Measurements from ENCODE around the gene HAND1. TPM values are rescaled to one million over a fixed set of nuclear protein-coding genes. Genes with fewer than 3 reads are reported as not detected.

Gene HAND1
- total and polyA plus RNA-seq, 9 of the 15 experiments (the other 6 are each of a cell fraction or from before 2014, with no cell fraction given), result not detected

DNA sequence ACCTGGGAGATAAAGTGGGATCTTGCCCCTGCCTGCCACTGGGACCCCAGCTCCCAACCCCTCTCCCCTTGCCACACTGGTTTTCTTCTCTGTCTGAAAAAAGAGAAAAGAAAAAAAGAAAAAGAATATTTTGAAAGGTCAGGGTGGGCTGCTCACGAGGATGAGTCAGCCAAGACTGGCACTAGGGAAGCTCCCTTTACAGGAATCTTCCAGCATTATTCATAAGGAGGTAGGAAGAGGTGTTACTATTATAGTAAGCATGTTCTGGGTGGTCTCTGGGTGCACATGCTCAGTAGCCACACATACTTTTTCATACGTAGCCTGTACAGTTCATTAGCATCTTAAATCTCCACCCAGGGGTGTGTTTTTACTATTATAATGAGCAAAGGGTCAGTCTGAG lies 46.8 kb upstream of the HAND1 start (continued):
- TF ChIP-seq, protein P1, sequence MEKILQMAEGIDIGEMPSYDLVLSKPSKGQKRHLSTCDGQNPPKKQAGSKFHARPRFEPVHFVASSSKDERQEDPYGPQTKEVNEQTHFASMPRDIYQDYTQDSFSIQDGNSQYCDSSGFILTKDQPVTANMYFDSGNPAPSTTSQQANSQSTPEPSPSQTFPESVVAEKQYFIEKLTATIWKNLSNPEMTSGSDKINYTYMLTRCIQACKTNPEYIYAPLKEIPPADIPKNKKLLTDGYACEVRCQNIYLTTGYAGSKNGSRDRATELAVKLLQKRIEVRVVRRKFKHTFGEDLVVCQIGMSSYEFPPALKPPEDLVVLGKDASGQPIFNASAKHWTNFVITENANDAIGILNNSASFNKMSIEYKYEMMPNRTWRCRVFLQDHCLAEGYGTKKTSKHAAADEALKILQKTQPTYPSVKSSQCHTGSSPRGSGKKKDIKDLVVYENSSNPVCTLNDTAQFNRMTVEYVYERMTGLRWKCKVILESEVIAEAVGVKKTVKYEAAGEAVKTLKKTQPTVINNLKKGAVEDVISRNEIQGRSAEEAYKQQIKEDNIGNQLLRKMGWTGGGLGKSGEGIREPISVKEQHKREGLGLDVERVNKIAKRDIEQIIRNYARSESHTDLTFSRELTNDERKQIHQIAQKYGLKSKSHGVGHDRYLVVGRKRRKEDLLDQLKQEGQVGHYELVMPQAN (IDR thresholded peaks at IDR 0.05; ENCODE audit: borderline replicate concordance), result no peak

DNA sequence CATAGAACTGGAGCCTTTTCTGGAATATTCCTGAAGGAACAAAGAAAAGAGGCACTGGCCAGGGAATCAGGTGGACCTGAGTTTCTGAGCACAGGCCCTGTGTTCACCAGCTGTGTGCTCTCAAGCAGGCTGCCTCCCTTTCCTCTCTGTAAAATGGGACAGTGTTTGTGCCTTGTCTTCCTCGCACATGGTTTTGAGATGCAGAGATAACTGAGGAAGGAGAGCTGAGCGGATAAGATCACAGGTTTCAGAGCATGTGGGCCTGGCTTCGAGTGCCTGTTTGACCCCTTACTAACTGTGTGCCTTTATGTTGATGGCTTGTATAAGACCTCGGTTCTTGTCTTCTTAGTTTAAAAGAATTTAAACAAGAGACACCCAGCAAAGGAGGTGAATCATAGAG lies 46.2 kb upstream of the HAND1 start:
- in situ Hi-C loops (cut with MboI), result no loop called here
- BruUV-seq (replicated peaks), result no TSS peak
- TF ChIP-seq ZBTB7A (IDR thresholded peaks at IDR 0.05; ENCODE audit: borderline replicate concordance, control insufficient read depth, low read depth, low read length) (no peak), KLF13 (tag; IDR thresholded peaks at IDR 0.05; ENCODE audit: borderline replicate concordance, low read depth) (no peak), SMAD1 (IDR thresholded peaks at IDR 0.05; ENCODE audit: low read depth, low read length, partially characterized antibody) (no peak), TRIM24 (IDR thresholded peaks at IDR 0.05) (no peak), TRIM28 (IDR thresholded peaks at IDR 0.05) (no peak), RBM34 (IDR thresholded peaks at IDR 0.05; ENCODE audit: borderline replicate concordance, insufficient read depth, low read length) (no peak), TSC22D4 (tag; IDR thresholded peaks at IDR 0.05) (no peak), ZNF24 (IDR thresholded peaks at IDR 0.05) (no peak), STAT5B (CRISPR knock-in tag; IDR thresholded peaks at IDR 0.05) (no peak), ATF1 (CRISPR knock-in tag; IDR thresholded peaks at IDR 0.05) (no peak), ATF1 (tag; IDR thresholded peaks at IDR 0.05) (no peak), LEF1 (IDR thresholded peaks at IDR 0.05) (no peak), ZZZ3 (IDR thresholded peaks at IDR 0.05) (no peak)
- TF ChIP-seq, protein P2, sequence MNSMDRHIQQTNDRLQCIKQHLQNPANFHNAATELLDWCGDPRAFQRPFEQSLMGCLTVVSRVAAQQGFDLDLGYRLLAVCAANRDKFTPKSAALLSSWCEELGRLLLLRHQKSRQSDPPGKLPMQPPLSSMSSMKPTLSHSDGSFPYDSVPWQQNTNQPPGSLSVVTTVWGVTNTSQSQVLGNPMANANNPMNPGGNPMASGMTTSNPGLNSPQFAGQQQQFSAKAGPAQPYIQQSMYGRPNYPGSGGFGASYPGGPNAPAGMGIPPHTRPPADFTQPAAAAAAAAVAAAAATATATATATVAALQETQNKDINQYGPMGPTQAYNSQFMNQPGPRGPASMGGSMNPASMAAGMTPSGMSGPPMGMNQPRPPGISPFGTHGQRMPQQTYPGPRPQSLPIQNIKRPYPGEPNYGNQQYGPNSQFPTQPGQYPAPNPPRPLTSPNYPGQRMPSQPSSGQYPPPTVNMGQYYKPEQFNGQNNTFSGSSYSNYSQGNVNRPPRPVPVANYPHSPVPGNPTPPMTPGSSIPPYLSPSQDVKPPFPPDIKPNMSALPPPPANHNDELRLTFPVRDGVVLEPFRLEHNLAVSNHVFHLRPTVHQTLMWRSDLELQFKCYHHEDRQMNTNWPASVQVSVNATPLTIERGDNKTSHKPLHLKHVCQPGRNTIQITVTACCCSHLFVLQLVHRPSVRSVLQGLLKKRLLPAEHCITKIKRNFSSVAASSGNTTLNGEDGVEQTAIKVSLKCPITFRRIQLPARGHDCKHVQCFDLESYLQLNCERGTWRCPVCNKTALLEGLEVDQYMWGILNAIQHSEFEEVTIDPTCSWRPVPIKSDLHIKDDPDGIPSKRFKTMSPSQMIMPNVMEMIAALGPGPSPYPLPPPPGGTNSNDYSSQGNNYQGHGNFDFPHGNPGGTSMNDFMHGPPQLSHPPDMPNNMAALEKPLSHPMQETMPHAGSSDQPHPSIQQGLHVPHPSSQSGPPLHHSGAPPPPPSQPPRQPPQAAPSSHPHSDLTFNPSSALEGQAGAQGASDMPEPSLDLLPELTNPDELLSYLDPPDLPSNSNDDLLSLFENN (IDR thresholded peaks at IDR 0.05; ENCODE audit: low read depth in 2 of 2, low read length in 2 of 2), result no peak
- TF ChIP-seq, protein P3, sequence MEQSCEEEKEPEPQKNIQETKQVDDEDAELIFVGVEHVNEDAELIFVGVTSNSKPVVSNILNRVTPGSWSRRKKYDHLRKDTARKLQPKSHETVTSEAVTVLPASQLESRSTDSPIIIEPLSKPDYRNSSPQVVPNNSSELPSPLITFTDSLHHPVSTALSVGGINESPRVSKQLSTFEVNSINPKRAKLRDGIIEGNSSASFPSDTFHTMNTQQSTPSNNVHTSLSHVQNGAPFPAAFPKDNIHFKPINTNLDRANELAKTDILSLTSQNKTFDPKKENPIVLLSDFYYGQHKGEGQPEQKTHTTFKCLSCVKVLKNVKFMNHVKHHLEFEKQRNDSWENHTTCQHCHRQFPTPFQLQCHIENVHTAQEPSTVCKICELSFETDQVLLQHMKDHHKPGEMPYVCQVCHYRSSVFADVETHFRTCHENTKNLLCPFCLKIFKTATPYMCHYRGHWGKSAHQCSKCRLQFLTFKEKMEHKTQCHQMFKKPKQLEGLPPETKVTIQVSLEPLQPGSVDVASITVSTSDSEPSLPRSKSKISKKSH (CRISPR knock-in tag; IDR thresholded peaks at IDR 0.05), result no peak

More for the DNA sequence above, 46.2 kb upstream of the HAND1 start:
- FAIRE-seq, result no peak
- H4K20me1 ChIP-seq (replicated peaks; ENCODE audit: control insufficient read depth, insufficient read depth, low read length), result peaks cover 3% of the 10 kb centered on the region; the same call in 1 of the 2 replicates
- H3K9me3 ChIP-seq (replicated peaks; ENCODE audit: control insufficient read depth, insufficient read depth, low read depth, low read length), result no peaks in the 10 kb centered on the region; the same call in 1 of the 2 replicates
- H3K27ac ChIP-seq (ENCODE audit: extremely low read depth, low read depth, low read length), result no peak overlapping the region
- no peak overlapping the region for H3K4me2 ChIP-seq (ENCODE audit: insufficient read depth, low read length)
- H3K27me3 ChIP-seq (ENCODE audit: control insufficient read depth in 2 of 2, insufficient read depth in 2 of 2, low read length in 2 of 2), result peaks cover 15 to 33% of the 10 kb centered on the region in 2 experiments; a peak in 4 of 5 replicates
- CTCF ChIA-PET (ENCODE audit: low intra/inter-chr PET ratio), result no interaction called here
- no peaks in the 10 kb centered on the region for H3K79me2 ChIP-seq (ENCODE audit: control insufficient read depth, insufficient read depth, low read length)
- 0 out of 2 replicates have a peak overlapping the region, but pooled peaks have one; percentile 54 for H2AFZ ChIP-seq (ENCODE audit: low read depth, low read length)
- ATAC-seq, result no peak
- no peak overlapping the region for H3K4me3 ChIP-seq
- intact Hi-C loops (cut with micrococcal nuclease), result loop anchor here (5.0 to 10.0 kb wide), 3 partner anchors 83 to 449 kb away; no protein-coding TSS in a partner anchor
- H3K9me1 ChIP-seq (ENCODE audit: control insufficient read depth, insufficient read depth, low read length), result no peaks in the 10 kb centered on the region
- no peak for DNase-seq (ENCODE audit: extremely low read depth in 1 of 4, low spot score in 3 of 4)
- H3K9ac ChIP-seq (ENCODE audit: insufficient read depth in 1 of 2, low read depth in 2 of 2, low read length in 2 of 2), result peak overlapping the region in 1 of 2 experiments; percentile 43; a peak in 1 of 4 replicates
- peaks cover 12% of the 10 kb centered on the region in 2 experiments; a peak in 4 of 5 replicates for H3K4me1 ChIP-seq (replicated peaks in 1 of 2; ENCODE audit: control insufficient read depth in 2 of 2, insufficient read depth in 2 of 2, low read length in 2 of 2)
- 11% methylated on average over 4 of the region's 4 CpGs for WGBS (ENCODE audit: insufficient coverage, low coverage, missing lambda C conversion rate)
- no peaks in the 10 kb centered on the region for H3K36me3 ChIP-seq (ENCODE audit: control insufficient read depth, insufficient read depth, low read length)
- POLR2A ChIA-PET, result interaction anchor here (0.6 to 1.2 kb wide), 3 partner anchors 106 to 1143 kb away, joined by 3 to 4 read pairs (median 3); no protein-coding TSS in a partner anchor
